WERI-Rb-1 (cell line): Measurements from ENCODE around the gene PAPPA.

ENCODE experiments used
- DNase-seq: peaks from one replicate; pipeline ENCODE4 v3.0.0-alpha.2; 2020
- H3K27ac ChIP-seq: fragments of 250-450 bp; sonication (Bioruptor Pico); 2 replicates; pipeline ENCODE4 v1.5.1; 2020; ENCODE audit warnings: mild to moderate bottlenecking, moderate library complexity
- H3K27me3 ChIP-seq: fragments of 250-450 bp; sonication (Bioruptor Pico); 2 replicates; pipeline ENCODE4 v1.5.1; 2021; ENCODE audit warnings: mild to moderate bottlenecking, low read depth, moderate library complexity; ENCODE audit not compliant: insufficient read depth, severe bottlenecking
- H3K36me3 ChIP-seq: fragments of 250-450 bp; sonication (Bioruptor Pico); 2 replicates; pipeline ENCODE4 v1.5.1; 2020; ENCODE audit warnings: mild to moderate bottlenecking, moderate library complexity
- H3K4me3 ChIP-seq: 2 replicates; pipeline ENCODE4 v1.5.1; 2011; ENCODE audit warnings: low read depth, mild to moderate bottlenecking, control low read depth, low read length
- H3K9me3 ChIP-seq: fragments of 250-450 bp; sonication (Bioruptor Pico); 2 replicates; pipeline ENCODE4 v1.5.1; 2021; ENCODE audit warnings: mild to moderate bottlenecking, moderate library complexity; ENCODE audit not compliant: severe bottlenecking
- CTCF ChIP-seq: IDR thresholded peaks from 2 replicates; pipeline ENCODE4 v1.5.1; 2011; ENCODE audit warnings: low read depth, mild to moderate bottlenecking, control low read depth, inconsistent platforms, low read length

The PAPPA gene

GRCh38 chr9:116179568-116179967 lies 26.0 kb downstream of the PAPPA start:
- Histone ChIP-seq H3K27ac (no peak overlapping the region), H3K9me3 (no peaks in the 10 kb centered on the region), H3K36me3 (no peaks in the 10 kb centered on the region), H3K4me3 (no peak overlapping the region), H3K27me3 (no peaks in the 10 kb centered on the region)
- DNase-seq, result peak; percentile 42
- no peak for TF ChIP-seq CTCF

GRCh38 chr9:116181853-116182610 lies 28.4 kb downstream of the PAPPA start:
- Histone ChIP-seq H3K36me3 (no peaks in the 10 kb centered on the region), H3K27ac (no peak overlapping the region), H3K9me3 (no peaks in the 10 kb centered on the region), H3K27me3 (no peaks in the 10 kb centered on the region), H3K4me3 (no peak overlapping the region)
- DNase-seq, result no peak
- TF ChIP-seq CTCF, result no peak

GRCh38 chr9:116182876-116183275 lies 29.3 kb downstream of the PAPPA start:
- Histone ChIP-seq H3K4me3 (no peak overlapping the region), H3K27ac (no peak overlapping the region), H3K9me3 (no peaks in the 10 kb centered on the region), H3K27me3 (no peaks in the 10 kb centered on the region), H3K36me3 (no peaks in the 10 kb centered on the region)
- DNase-seq, result no peak
- TF ChIP-seq CTCF, result no peak

- no peak for DNase-seq
- no peaks in the 10 kb centered on the region for H3K36me3 ChIP-seq
- no peak overlapping the region for H3K4me3 ChIP-seq
- H3K27me3 ChIP-seq, result no peaks in the 10 kb centered on the region
- TF ChIP-seq CTCF, result no peak
- no peak overlapping the region for H3K27ac ChIP-seq
- H3K9me3 ChIP-seq, result no peaks in the 10 kb centered on the region
Observed at GRCh38 chr9:116187570-116188170, 34.1 kb downstream of the PAPPA start.

- DNase-seq, result no peak
- H3K4me3 ChIP-seq, result no peak overlapping the region
- H3K36me3 ChIP-seq, result no peaks in the 10 kb centered on the region
- no peak overlapping the region for H3K27ac ChIP-seq
- TF ChIP-seq CTCF, result no peak
- H3K27me3 ChIP-seq, result no peaks in the 10 kb centered on the region
- H3K9me3 ChIP-seq, result no peaks in the 10 kb centered on the region
Observed at GRCh38 chr9:116189683-116190082, 36.1 kb downstream of the PAPPA start.
